ENCODE results near the gene IL1R2.

DNA sequence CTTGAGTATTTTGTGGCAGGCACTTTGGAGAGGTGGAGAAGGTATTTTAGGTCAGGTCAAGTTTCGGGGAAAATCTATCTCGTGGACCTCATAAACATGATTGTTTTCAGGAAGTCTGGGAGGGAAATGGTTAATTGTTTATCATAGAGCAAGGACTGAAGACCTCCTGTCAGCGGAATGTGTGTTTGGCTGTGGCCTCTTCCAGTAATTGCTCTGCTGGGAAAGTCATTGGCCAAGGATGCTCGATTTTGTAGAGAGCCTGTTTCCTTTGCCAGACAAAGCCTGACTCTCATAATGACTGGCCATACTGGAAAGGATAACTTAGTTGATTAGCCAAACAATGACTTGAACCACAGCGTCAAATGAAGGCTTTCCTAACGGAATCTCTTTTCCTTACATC is 30.0 kb downstream of the IL1R2 start:
- TF ChIP-seq, protein P1, sequence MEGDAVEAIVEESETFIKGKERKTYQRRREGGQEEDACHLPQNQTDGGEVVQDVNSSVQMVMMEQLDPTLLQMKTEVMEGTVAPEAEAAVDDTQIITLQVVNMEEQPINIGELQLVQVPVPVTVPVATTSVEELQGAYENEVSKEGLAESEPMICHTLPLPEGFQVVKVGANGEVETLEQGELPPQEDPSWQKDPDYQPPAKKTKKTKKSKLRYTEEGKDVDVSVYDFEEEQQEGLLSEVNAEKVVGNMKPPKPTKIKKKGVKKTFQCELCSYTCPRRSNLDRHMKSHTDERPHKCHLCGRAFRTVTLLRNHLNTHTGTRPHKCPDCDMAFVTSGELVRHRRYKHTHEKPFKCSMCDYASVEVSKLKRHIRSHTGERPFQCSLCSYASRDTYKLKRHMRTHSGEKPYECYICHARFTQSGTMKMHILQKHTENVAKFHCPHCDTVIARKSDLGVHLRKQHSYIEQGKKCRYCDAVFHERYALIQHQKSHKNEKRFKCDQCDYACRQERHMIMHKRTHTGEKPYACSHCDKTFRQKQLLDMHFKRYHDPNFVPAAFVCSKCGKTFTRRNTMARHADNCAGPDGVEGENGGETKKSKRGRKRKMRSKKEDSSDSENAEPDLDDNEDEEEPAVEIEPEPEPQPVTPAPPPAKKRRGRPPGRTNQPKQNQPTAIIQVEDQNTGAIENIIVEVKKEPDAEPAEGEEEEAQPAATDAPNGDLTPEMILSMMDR (conservative IDR thresholded peaks at IDR 0.05 in 1 of 2, IDR thresholded peaks at IDR 0.05 in 1 of 2; ENCODE audit: low read depth in 1 of 2, low read length in 2 of 2) = no peak
- TF ChIP-seq EZH2 (IDR thresholded peaks at IDR 0.05; ENCODE audit: low read length, missing control alignments) = no peak
